ENCODE data around the gene DIPK1B.

The DIPK1B gene

DNA sequence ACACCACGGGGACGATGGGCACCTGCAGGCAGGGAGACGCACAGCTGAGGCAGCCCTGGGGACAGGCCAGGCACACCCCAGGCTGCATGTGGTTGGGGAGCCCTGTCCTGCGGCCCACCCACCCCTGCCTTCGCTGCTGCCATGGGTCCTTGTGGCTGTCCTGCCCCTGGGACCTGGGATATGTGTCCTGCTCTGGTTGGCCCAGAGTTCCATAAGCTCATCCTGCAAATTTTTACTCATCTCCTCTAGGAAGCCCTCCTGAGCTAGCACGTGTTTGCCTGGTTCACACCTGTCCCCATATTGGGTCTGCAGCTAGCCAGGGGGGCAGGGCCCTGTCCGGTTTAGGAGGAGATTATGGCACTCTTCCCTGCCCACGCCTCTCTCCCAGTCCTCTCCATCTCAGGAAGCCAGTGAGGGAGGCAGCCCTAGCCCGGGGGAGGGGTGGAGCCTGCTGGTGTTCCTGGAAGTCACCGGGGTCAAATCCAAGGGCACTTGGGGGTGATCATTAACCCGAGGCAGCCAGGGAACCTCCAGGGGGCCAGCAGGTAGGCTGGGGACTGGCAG, 37.5 kb upstream of the DIPK1B start:
- DNase-seq (ENCODE audit: low read depth) = no peak
- TF ChIP-seq, protein P1, sequence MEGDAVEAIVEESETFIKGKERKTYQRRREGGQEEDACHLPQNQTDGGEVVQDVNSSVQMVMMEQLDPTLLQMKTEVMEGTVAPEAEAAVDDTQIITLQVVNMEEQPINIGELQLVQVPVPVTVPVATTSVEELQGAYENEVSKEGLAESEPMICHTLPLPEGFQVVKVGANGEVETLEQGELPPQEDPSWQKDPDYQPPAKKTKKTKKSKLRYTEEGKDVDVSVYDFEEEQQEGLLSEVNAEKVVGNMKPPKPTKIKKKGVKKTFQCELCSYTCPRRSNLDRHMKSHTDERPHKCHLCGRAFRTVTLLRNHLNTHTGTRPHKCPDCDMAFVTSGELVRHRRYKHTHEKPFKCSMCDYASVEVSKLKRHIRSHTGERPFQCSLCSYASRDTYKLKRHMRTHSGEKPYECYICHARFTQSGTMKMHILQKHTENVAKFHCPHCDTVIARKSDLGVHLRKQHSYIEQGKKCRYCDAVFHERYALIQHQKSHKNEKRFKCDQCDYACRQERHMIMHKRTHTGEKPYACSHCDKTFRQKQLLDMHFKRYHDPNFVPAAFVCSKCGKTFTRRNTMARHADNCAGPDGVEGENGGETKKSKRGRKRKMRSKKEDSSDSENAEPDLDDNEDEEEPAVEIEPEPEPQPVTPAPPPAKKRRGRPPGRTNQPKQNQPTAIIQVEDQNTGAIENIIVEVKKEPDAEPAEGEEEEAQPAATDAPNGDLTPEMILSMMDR (IDR thresholded peaks at IDR 0.05; ENCODE audit: low read depth, low read length, missing control alignments) = no peak

DNA sequence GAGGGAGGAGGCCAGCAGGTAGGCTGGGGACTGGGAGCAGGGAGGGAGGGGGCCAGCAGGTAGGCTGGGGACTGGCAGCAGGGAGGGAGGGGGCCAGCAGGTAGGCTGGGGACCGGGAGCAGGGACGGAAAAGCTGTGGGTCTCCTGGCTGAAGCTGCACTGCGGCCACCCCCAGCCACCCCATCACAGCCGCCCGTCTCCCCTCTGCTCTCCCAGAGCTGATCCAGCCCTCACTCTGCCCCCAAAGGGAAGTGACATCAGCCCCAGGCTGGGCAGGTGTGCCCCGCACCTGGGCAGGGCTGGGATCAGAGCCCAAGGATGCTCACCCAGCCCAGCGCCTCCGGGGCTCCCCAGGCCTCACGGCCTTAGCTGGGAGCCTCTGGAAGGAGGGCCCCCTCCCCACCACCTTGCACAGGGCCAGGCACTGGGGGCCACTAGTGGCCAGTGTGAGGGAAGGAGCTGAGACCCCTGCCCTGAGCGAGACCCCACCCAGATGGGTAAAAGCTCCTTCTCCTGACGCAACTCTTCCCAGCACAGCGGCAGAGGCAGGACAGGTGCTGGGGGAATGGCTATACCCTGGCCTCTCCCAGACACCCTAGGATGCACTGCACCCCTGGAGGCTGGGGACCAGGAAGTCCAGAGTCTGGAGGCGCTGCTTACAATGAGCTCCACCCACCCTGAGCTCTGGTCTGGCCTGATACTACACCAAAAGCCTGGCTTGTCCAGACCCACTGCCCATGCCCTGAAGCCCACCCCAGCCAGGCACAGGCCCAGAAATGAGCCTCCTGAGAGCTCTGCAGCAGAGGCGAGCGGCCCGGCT, 36.7 kb upstream of the DIPK1B start:
- H3K4me3 ChIP-seq (ENCODE audit: low read depth, low read length) = no peak overlapping the region
- no peak for DNase-seq (ENCODE audit: low read depth)
- TF ChIP-seq, protein P1 (IDR thresholded peaks at IDR 0.05; ENCODE audit: low read depth, low read length, missing control alignments) = no peak

More for the DNA sequence above, 37.5 kb upstream of the DIPK1B start:
- H3K4me3 ChIP-seq (ENCODE audit: low read depth, low read length) = no peak overlapping the region

DNA sequence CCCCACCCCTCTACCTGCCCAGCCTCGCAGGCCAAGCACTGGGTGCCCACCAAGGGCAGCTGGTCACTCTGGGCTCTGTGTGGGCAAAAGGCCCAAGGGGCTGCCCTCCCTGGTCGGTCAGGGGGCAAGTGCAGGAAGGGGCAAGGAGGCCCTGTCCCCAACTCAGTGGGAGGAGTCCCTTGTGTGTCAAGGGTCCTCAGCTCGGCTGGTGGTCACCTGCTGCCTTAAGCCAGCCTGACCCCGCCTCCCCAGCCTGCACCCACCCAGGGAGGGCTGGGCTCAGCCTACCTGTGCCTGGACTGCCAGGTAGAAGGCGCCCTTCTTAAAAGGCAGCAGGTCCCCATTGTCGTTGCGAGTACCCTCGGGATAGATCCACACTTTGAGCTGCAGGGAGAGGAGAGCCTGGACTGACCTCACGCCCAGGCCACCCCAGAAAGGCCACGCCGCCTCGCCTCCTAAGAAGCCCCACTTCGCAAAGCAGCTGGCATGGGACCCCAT, 36.0 kb upstream of the DIPK1B start:
- DNase-seq (ENCODE audit: low read depth) = no peak
- H3K4me3 ChIP-seq (ENCODE audit: low read depth, low read length) = no peak overlapping the region
- TF ChIP-seq, protein P1 (IDR thresholded peaks at IDR 0.05; ENCODE audit: low read depth, low read length, missing control alignments) = no peak

DNA sequence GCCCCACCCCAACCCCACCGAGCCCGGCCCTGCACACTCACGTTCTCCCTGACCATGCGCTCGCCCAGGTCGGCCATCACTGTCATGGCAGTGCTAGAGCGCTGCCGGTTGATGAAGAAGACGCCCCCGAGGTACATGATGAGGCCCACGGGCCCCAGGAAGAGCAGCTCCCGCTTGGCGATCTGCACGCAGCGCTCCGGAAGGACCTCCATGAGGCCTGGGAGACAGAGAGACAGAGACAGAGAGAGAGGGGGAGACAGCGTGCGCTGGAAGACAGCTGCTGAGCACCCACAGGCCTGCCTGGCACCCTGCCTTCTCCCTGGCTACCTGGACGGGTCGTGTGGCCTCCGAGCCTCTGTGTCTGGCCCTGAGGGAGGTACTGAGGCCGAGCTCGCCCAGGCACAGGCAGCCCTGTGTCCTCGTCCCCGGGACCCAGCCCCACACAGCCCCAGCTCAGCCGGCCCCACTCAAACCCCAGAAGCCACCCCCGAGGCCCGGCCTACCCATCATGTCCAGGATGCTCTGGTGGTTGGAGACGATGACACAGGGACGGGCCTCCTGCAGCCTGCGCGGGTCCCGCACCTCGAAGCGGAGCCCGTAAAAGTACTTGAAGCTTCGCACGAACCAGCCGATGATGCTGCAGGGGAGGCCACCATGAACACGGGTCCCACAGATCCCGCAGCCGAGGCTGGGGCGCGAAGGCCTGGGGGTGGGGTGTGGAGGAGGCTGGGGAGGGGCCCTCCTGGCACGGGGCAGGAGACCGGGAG, 35.3 kb upstream of the DIPK1B start:
- no peak for DNase-seq (ENCODE audit: low read depth)
- TF ChIP-seq, protein P1 (IDR thresholded peaks at IDR 0.05; ENCODE audit: low read depth, low read length, missing control alignments) = no peak
- no peak overlapping the region for H3K4me3 ChIP-seq (ENCODE audit: low read depth, low read length)

DNA sequence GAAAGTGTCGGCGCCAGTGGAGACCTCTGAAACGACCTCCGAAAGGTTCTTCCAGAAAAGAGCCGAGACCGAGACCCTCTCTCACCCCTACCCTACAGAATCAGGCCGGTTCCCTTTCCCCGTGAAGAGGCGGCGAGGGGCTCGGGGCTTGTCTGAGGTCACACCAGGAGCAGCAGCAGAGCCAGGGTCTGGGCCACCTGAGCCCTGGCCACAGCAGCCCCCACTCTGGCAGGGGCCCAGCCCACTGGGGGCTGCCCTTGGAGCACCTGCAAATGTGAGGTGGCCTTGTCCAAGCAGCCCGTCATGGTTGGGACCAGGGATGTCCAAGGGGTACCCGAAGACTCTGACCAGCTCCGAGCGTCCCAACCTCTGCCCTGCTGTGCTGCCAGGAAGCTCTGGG, 34.3 kb upstream of the DIPK1B start:
- TF ChIP-seq, protein P1 (IDR thresholded peaks at IDR 0.05; ENCODE audit: low read depth, low read length, missing control alignments) = no peak
- DNase-seq (ENCODE audit: low read depth) = no peak

DNA sequence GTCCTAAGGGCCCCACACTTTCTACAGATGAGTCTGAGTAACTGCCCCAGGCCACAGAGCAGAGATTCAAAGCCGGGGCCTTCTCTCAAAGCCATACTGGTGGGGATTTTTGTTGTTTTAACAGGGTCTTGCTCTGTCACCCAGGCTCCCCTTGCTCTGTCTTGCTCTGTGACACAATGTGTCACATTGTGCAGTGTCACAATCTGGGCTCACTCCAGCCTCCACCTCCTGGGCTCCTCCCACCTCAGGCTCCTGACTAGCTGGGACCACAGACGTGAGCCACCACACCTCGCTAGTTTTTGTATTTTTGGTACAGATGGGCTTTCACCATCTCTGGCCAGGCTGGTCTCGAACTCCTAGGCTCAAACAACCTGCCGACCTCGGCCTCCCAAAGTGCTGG, 33.7 kb upstream of the DIPK1B start:
- TF ChIP-seq, protein P1 (IDR thresholded peaks at IDR 0.05; ENCODE audit: low read depth, low read length, missing control alignments) = no peak
- no peak overlapping the region for H3K4me3 ChIP-seq (ENCODE audit: low read depth, low read length)
- DNase-seq (ENCODE audit: low read depth) = no peak

More for the DNA sequence above, 34.3 kb upstream of the DIPK1B start:
- H3K4me3 ChIP-seq (ENCODE audit: low read depth, low read length) = no peak overlapping the region
